GM12878 (cell line): ENCODE measurements around the gene IDH3B. TPM values are rescaled to one million over a fixed set of nuclear protein-coding genes. Genes with fewer than 3 reads are reported as not detected.

Experiments
- CBX3 ChIP-seq: fragments of 200-600 bp; sonication (generic); IDR thresholded peaks from 2 replicates; pipeline ENCODE4 v1.6.1; 2016; ENCODE audit warnings: low read depth, borderline replicate concordance
- CREM ChIP-seq: IDR thresholded peaks from 2 replicates; pipeline ENCODE4 v1.6.1; 2014; ENCODE audit warnings: antibody characterized with exemption, low read depth
- E2F4 ChIP-seq: IDR thresholded peaks from 2 replicates; pipeline ENCODE4 v1.6.1; 2012; ENCODE audit warnings: low read depth, low read length, improper control_type of control experiment
- E4F1 ChIP-seq: fragments of 450-650 bp; IDR thresholded peaks from 2 replicates; pipeline ENCODE4 v1.6.1; 2018; ENCODE audit warnings: borderline replicate concordance, mild to moderate bottlenecking; ENCODE audit not compliant: partially characterized antibody
- EGR1 ChIP-seq, 2 experiments: IDR thresholded peaks; 1 replicate in 1 of 2; 2 replicates in 1 of 2; pipeline ENCODE4 v1.6.1; 2011 to 2012; ENCODE audit warnings: low read depth in 2 of 2, low read length in 2 of 2, borderline replicate concordance in 1 of 2, mild to moderate bottlenecking in 1 of 2, moderate library complexity in 1 of 2
- FOXK2 ChIP-seq: fragments of 450-650 bp; IDR thresholded peaks from 2 replicates; pipeline ENCODE4 v1.6.1; 2017; ENCODE audit warnings: mild to moderate bottlenecking, moderate library complexity
- HSF1 ChIP-seq: fragments of 150-350 bp; IDR thresholded peaks from 2 replicates; pipeline ENCODE4 v1.6.1; 2014; ENCODE audit warnings: mild to moderate bottlenecking, low read depth, low read length
- PBX3 ChIP-seq: IDR thresholded peaks from 2 replicates; pipeline ENCODE4 v1.6.1; 2011; ENCODE audit warnings: mild to moderate bottlenecking, low read depth, low read length, moderate library complexity; ENCODE audit not compliant: insufficient replicate concordance
- SPI1 ChIP-seq: IDR thresholded peaks from 2 replicates; pipeline ENCODE4 v1.6.1; 2011; ENCODE audit warnings: low read depth, mild to moderate bottlenecking, low read length, moderate library complexity, borderline replicate concordance; ENCODE audit not compliant: insufficient read depth
- TCF3 ChIP-seq: IDR thresholded peaks from 2 replicates; pipeline ENCODE4 v1.6.1; 2012; ENCODE audit warnings: low read depth, mild to moderate bottlenecking, low read length, borderline replicate concordance; ENCODE audit not compliant: insufficient read depth
- TCF7 ChIP-seq: IDR thresholded peaks from 2 replicates; pipeline ENCODE4 v1.6.1; 2014; ENCODE audit warnings: antibody characterized with exemption, borderline replicate concordance
- ZZZ3 ChIP-seq: IDR thresholded peaks from 2 replicates; pipeline ENCODE4 v1.6.1; 2011; ENCODE audit warnings: low read depth; ENCODE audit not compliant: control insufficient read depth, insufficient read length
- microRNA counts: library from miRNA; unstranded; fragments of <30 nt; microRNA quantifications from one replicate; lab custom pipeline; 2016
- microRNA-seq: library from miRNA; unstranded; fragments of <30 nt; microRNA quantifications from one replicate; pipeline ENCODE4, GENCODE V29; 2018
- polyA plus RNA-seq, 11 experiments: library from polyadenylated mRNA; depleted of rRNA in 4 of 11; unstranded in 6 of 11; stranded (reverse) in 5 of 11; fragments of >200 nt; fragmentation: Nextera tagmentation in 4 of 11; fragmentation: Illumina TruSeq in 1 of 11; extraction: Ambion mirVana in 4 of 11; extraction: Trizol in 1 of 11; gene quantifications; 1 replicate in 1 of 11; 2 replicates in 10 of 11; pipeline versions ENCODE4 v1.2.1 to v1.2.3, GENCODE V29; 2011 to 2016; ENCODE audit warnings: inconsistent platforms in 2 of 11, missing spikeins in 2 of 11, low read depth in 1 of 11
- small RNA-seq: library from RNA; depleted of rRNA; stranded (forward); fragments of <200 nt; gene quantifications from one replicate; pipeline ENCODE3, GENCODE V24; 2014
- total RNA-seq, 4 experiments: library from RNA; depleted of rRNA in 3 of 4; stranded (reverse); fragments of >200 nt in 3 of 4; fragmentation: Illumina TruSeq in 1 of 4; extraction: Trizol in 1 of 4; gene quantifications; 2 replicates each; pipeline versions ENCODE4 v1.2.1 to v1.2.3, GENCODE V29; 2013 to 2021

IDH3B gene
- total and polyA plus RNA-seq, 10 of the 15 experiments (the other 5 are each of a cell fraction or from before 2014, with no cell fraction given), result 65.3 to 177 (median 121) TPM

GRCh38 chr20:2610326-2610725 lies 53.7 kb downstream of the IDH3B start (continued):
- TF ChIP-seq HSF1 (no peak), FOXK2 (no peak), EGR1 (IDR thresholded peaks at IDR 0.05; ENCODE audit: borderline replicate concordance in 1 of 2, low read depth in 2 of 2, low read length in 2 of 2) (no peak), E4F1 (no peak), E2F4 (no peak), PBX3 (no peak), CBX3 (no peak), SPI1 (no peak), TCF3 (no peak), ZZZ3 (no peak), CREM (no peak), TCF7 (no peak)

MicroRNA genes within 50 kb of the gene (microRNA counts, 767-probe panel; counts per million panel counts)
- microRNA hsa-miR-1292 (lab: Ali Mortazavi, UCI), result 55.3 counts per million

Small RNA genes within 50 kb of the gene (microRNA-seq; reads per million reads assigned to microRNA genes)
- gene MIR1292, result 16.0 reads per million, percentile 52 among the genes with 10 or more reads in this experiment

Small RNA genes within 50 kb of the gene (small RNA-seq; reads per million reads assigned to genes)
- not detected for gene SNORA51
- gene SNORD110, result not detected
- gene SNORD56, result not detected
- not detected for gene SNORD57
- not detected for gene SNORD86

Other genes with a start within 250 kb of the IDH3B start
Only the 7 nearest of the 11 such genes appear.
- gene ZNF343, start 155.3 kb downstream of the IDH3B start, total RNA-seq (2014; rRNA removed), result 8.0 and 8.2 TPM in 2 replicates
- 9.8 and 10.0 TPM in 2 replicates for gene ZNF343, start 155.3 kb downstream of the IDH3B start, total RNA-seq (2014; rRNA removed; fragmentation: Illumina TruSeq; extraction: Trizol)
- gene ZNF343, start 155.3 kb downstream of the IDH3B start, total RNA-seq (2021), result 9.4 and 10.3 TPM in 2 replicates
- gene ZNF343, start 155.3 kb downstream of the IDH3B start, polyA plus RNA-seq (2011; rRNA removed), result 10.9 and 11.1 TPM in 2 replicates
- 9.9 and 17.7 TPM in 2 replicates for gene ZNF343, start 155.3 kb downstream of the IDH3B start, polyA plus RNA-seq (2014; fragmentation: Illumina TruSeq; extraction: Trizol)
- gene ZNF343, start 155.3 kb downstream of the IDH3B start, polyA plus RNA-seq (2014; fragmentation: Nextera tagmentation; extraction: Ambion mirVana), result 1 to 10 TPM; 1.3 to 3.3 TPM
- gene ZNF343, start 155.3 kb downstream of the IDH3B start, polyA plus RNA-seq (2014; rRNA removed), result 8.3 and 8.7 TPM in 2 replicates
- 10 to 100 TPM in 1 of 2 experiments, 1 to 10 TPM in 1; 8.0 to 10.9 TPM for gene ZNF343, start 155.3 kb downstream of the IDH3B start, polyA plus RNA-seq (2016; fragmentation: Nextera tagmentation; extraction: Ambion mirVana)
- not detected in 2 replicates for gene TMC2, start 127.6 kb downstream of the IDH3B start, total RNA-seq (2014; rRNA removed)
- gene TMC2, start 127.6 kb downstream of the IDH3B start, total RNA-seq (2014; rRNA removed; fragmentation: Illumina TruSeq; extraction: Trizol), result not detected in 2 replicates
- not detected in 2 replicates for gene TMC2, start 127.6 kb downstream of the IDH3B start, total RNA-seq (2021)
- gene TMC2, start 127.6 kb downstream of the IDH3B start, polyA plus RNA-seq (2011; rRNA removed), result not detected in 2 replicates
- gene TMC2, start 127.6 kb downstream of the IDH3B start, polyA plus RNA-seq (2014; fragmentation: Illumina TruSeq; extraction: Trizol), result not detected in 2 replicates
- gene TMC2, start 127.6 kb downstream of the IDH3B start, polyA plus RNA-seq (2014; fragmentation: Nextera tagmentation; extraction: Ambion mirVana), result under 1 TPM in 1 of 2 experiments, not detected in 1; 0.08 TPM
- gene TMC2, start 127.6 kb downstream of the IDH3B start, polyA plus RNA-seq (2014; rRNA removed), result not detected in 2 replicates
- not detected for gene TMC2, start 127.6 kb downstream of the IDH3B start, polyA plus RNA-seq (2016; fragmentation: Nextera tagmentation; extraction: Ambion mirVana)
- 440 and 489 TPM in 2 replicates for gene NOP56, start 11.6 kb downstream of the IDH3B start, total RNA-seq (2014; rRNA removed)
- 502 and 535 TPM in 2 replicates for gene NOP56, start 11.6 kb downstream of the IDH3B start, total RNA-seq (2014; rRNA removed; fragmentation: Illumina TruSeq; extraction: Trizol)
- 409 and 424 TPM in 2 replicates for gene NOP56, start 11.6 kb downstream of the IDH3B start, total RNA-seq (2021)
- 218 and 254 TPM in 2 replicates for gene NOP56, start 11.6 kb downstream of the IDH3B start, polyA plus RNA-seq (2011; rRNA removed)
- gene NOP56, start 11.6 kb downstream of the IDH3B start, polyA plus RNA-seq (2014; fragmentation: Illumina TruSeq; extraction: Trizol), result 550 and 607 TPM in 2 replicates
- gene NOP56, start 11.6 kb downstream of the IDH3B start, polyA plus RNA-seq (2014; fragmentation: Nextera tagmentation; extraction: Ambion mirVana), result 100 to 1,000 TPM; 368 to 439 TPM
- gene NOP56, start 11.6 kb downstream of the IDH3B start, polyA plus RNA-seq (2014; rRNA removed), result 371 and 408 TPM in 2 replicates
- 100 to 1,000 TPM; 524 to 544 TPM for gene NOP56, start 11.6 kb downstream of the IDH3B start, polyA plus RNA-seq (2016; fragmentation: Nextera tagmentation; extraction: Ambion mirVana)
- not detected in 2 replicates for gene EBF4, start 28.6 kb upstream of the IDH3B start, total RNA-seq (2014; rRNA removed)
- not detected in 2 replicates for gene EBF4, start 28.6 kb upstream of the IDH3B start, total RNA-seq (2014; rRNA removed; fragmentation: Illumina TruSeq; extraction: Trizol)
- 0.13 TPM in 1 of 2 replicates, not detected in the other for gene EBF4, start 28.6 kb upstream of the IDH3B start, total RNA-seq (2021)
- gene EBF4, start 28.6 kb upstream of the IDH3B start, polyA plus RNA-seq (2011; rRNA removed), result not detected in 2 replicates
- not detected in 2 replicates for gene EBF4, start 28.6 kb upstream of the IDH3B start, polyA plus RNA-seq (2014; fragmentation: Illumina TruSeq; extraction: Trizol)
- not detected for gene EBF4, start 28.6 kb upstream of the IDH3B start, polyA plus RNA-seq (2014; fragmentation: Nextera tagmentation; extraction: Ambion mirVana)
- not detected in 2 replicates for gene EBF4, start 28.6 kb upstream of the IDH3B start, polyA plus RNA-seq (2014; rRNA removed)
- gene EBF4, start 28.6 kb upstream of the IDH3B start, polyA plus RNA-seq (2016; fragmentation: Nextera tagmentation; extraction: Ambion mirVana), result not detected
- 0.62 and 0.71 TPM in 2 replicates for gene CPXM1, start 136.4 kb upstream of the IDH3B start, total RNA-seq (2014; rRNA removed)
- gene CPXM1, start 136.4 kb upstream of the IDH3B start, total RNA-seq (2014; rRNA removed; fragmentation: Illumina TruSeq; extraction: Trizol), result 0.22 and 0.23 TPM in 2 replicates
- gene CPXM1, start 136.4 kb upstream of the IDH3B start, total RNA-seq (2021), result 0.90 and 1.1 TPM in 2 replicates
- 1.9 and 3.9 TPM in 2 replicates for gene CPXM1, start 136.4 kb upstream of the IDH3B start, polyA plus RNA-seq (2011; rRNA removed)
- gene CPXM1, start 136.4 kb upstream of the IDH3B start, polyA plus RNA-seq (2014; fragmentation: Illumina TruSeq; extraction: Trizol), result 0.28 TPM in 1 of 2 replicates, not detected in the other
- gene CPXM1, start 136.4 kb upstream of the IDH3B start, polyA plus RNA-seq (2014; fragmentation: Nextera tagmentation; extraction: Ambion mirVana), result not detected
- gene CPXM1, start 136.4 kb upstream of the IDH3B start, polyA plus RNA-seq (2014; rRNA removed), result 0.54 and 0.91 TPM in 2 replicates
- gene CPXM1, start 136.4 kb upstream of the IDH3B start, polyA plus RNA-seq (2016; fragmentation: Nextera tagmentation; extraction: Ambion mirVana), result under 1 TPM; 0.63 to 0.78 TPM
- not detected in 2 replicates for gene C20orf141, start 150.8 kb upstream of the IDH3B start, total RNA-seq (2014; rRNA removed)
- not detected in 2 replicates for gene C20orf141, start 150.8 kb upstream of the IDH3B start, total RNA-seq (2014; rRNA removed; fragmentation: Illumina TruSeq; extraction: Trizol)
- not detected in 2 replicates for gene C20orf141, start 150.8 kb upstream of the IDH3B start, total RNA-seq (2021)
- gene C20orf141, start 150.8 kb upstream of the IDH3B start, polyA plus RNA-seq (2011; rRNA removed), result not detected in 2 replicates
- not detected in 2 replicates for gene C20orf141, start 150.8 kb upstream of the IDH3B start, polyA plus RNA-seq (2014; fragmentation: Illumina TruSeq; extraction: Trizol)
- gene C20orf141, start 150.8 kb upstream of the IDH3B start, polyA plus RNA-seq (2014; fragmentation: Nextera tagmentation; extraction: Ambion mirVana), result not detected
- not detected in 2 replicates for gene C20orf141, start 150.8 kb upstream of the IDH3B start, polyA plus RNA-seq (2014; rRNA removed)
- not detected for gene C20orf141, start 150.8 kb upstream of the IDH3B start, polyA plus RNA-seq (2016; fragmentation: Nextera tagmentation; extraction: Ambion mirVana)
- gene TMEM239, start 152.1 kb upstream of the IDH3B start, total RNA-seq (2014; rRNA removed), result not detected in 2 replicates
- gene TMEM239, start 152.1 kb upstream of the IDH3B start, total RNA-seq (2014; rRNA removed; fragmentation: Illumina TruSeq; extraction: Trizol), result not detected in 2 replicates
- not detected in 2 replicates for gene TMEM239, start 152.1 kb upstream of the IDH3B start, total RNA-seq (2021)
- gene TMEM239, start 152.1 kb upstream of the IDH3B start, polyA plus RNA-seq (2011; rRNA removed), result not detected in 2 replicates
- not detected in 2 replicates for gene TMEM239, start 152.1 kb upstream of the IDH3B start, polyA plus RNA-seq (2014; fragmentation: Illumina TruSeq; extraction: Trizol)
- gene TMEM239, start 152.1 kb upstream of the IDH3B start, polyA plus RNA-seq (2014; fragmentation: Nextera tagmentation; extraction: Ambion mirVana), result not detected
- not detected in 2 replicates for gene TMEM239, start 152.1 kb upstream of the IDH3B start, polyA plus RNA-seq (2014; rRNA removed)
- not detected for gene TMEM239, start 152.1 kb upstream of the IDH3B start, polyA plus RNA-seq (2016; fragmentation: Nextera tagmentation; extraction: Ambion mirVana)